HepG2 (cell line): Measurements from ENCODE around the gene PDE4D. TPM values are rescaled to one million over a fixed set of nuclear protein-coding genes. Genes with fewer than 3 reads are reported as not detected.

Experiments used
- ATAC-seq: fragments of 200-7000 bp; cut with Tn5 transposase; 3 replicates; pipeline ENCODE4 v1.9.1; 2020; ENCODE audit warnings: mild to moderate bottlenecking, moderate library complexity
- BruUV-seq: library from RNA; stranded (reverse); fragments of 400-500 nt; replicated peaks from 2 replicates; lab custom pipeline; 2021; lab: Mats Ljungman, UMichigan
- CTCF ChIA-PET: fragments of 300-600 bp; formaldehyde crosslinking; extraction: SDS; loops from one replicate; lab custom pipeline; 2021; ENCODE audit warnings: low total read pairs, inconsistent platforms, low intra/inter-chr PET ratio; lab: Yijun Ruan, JAX
- POLR2A ChIA-PET: fragments of 350-600 bp; sonication (Branson Sonifier 250); formaldehyde crosslinking; loops from one replicate; lab custom pipeline; 2020; ENCODE audit warnings: antibody characterized with exemption, inconsistent platforms; lab: Yijun Ruan, JAX
- DNase-seq: peaks from one replicate; pipeline ENCODE4 v3.0.0-alpha.2; 2015; ENCODE audit warnings: low spot score
- FAIRE-seq: peaks from 3 replicates; lab custom pipeline; 2011; peaks lifted over from hg19 to GRCh38; lab: Jason Lieb, UNC
- H2AFZ ChIP-seq: one replicate; pipeline ENCODE4 v1.6.1; 2011; ENCODE audit warnings: low read length, inconsistent platforms
- H3K27ac ChIP-seq: fragments of 300-600 bp; 3 replicates; pipeline ENCODE4 v1.8.0; 2011; ENCODE audit warnings: mixed run types, mild to moderate bottlenecking, mixed read lengths, low read length, inconsistent platforms; ENCODE audit not compliant: insufficient read depth; ENCODE audit errors: extremely low read length
- H3K27me3 ChIP-seq, 2 experiments: fragments of 200-600 bp in 1 of 2; 2 replicates in 1 of 2; 3 replicates in 1 of 2; pipeline versions ENCODE4 v1.6.0 to v1.8.0; 2011; ENCODE audit warnings: low read length in 2 of 2, mild to moderate bottlenecking in 2 of 2, moderate library complexity in 2 of 2, inconsistent platforms in 1 of 2; ENCODE audit not compliant: insufficient read depth in 2 of 2, control insufficient read depth in 1 of 2
- H3K36me3 ChIP-seq, 2 experiments: fragments of 200-600 bp in 1 of 2; replicated peaks in 1 of 2; 2 replicates in 1 of 2; 3 replicates in 1 of 2; pipeline versions ENCODE4 v1.5.1 to v1.8.0; 2011; ENCODE audit warnings: low read length in 2 of 2, inconsistent platforms in 1 of 2; ENCODE audit not compliant: insufficient read depth in 2 of 2, control insufficient read depth in 1 of 2
- H3K4me1 ChIP-seq: 2 replicates; pipeline ENCODE4 v1.5.1; 2012; ENCODE audit warnings: low read length, inconsistent platforms; ENCODE audit not compliant: insufficient read depth
- H3K4me2 ChIP-seq: 2 replicates; pipeline ENCODE4 v1.6.0; 2011; ENCODE audit warnings: low read depth, low read length, inconsistent platforms
- H3K4me3 ChIP-seq, 3 experiments: fragments of 200-600 bp in 1 of 3; sonication (generic), shearing (Covaris generic) in 1 of 3; replicated peaks in 1 of 3; 2 replicates each; pipeline ENCODE4 v1.5.1; 2011 to 2016; ENCODE audit warnings: low read length in 3 of 3, inconsistent platforms in 2 of 3, low read depth in 2 of 3, mild to moderate bottlenecking in 2 of 3, control low read depth in 1 of 3, mixed read lengths in 1 of 3; ENCODE audit not compliant: insufficient read depth in 1 of 3
- H3K79me2 ChIP-seq: one replicate; pipeline ENCODE4 v1.6.1; 2011; ENCODE audit warnings: low read length, inconsistent platforms; ENCODE audit not compliant: insufficient read depth
- H3K9ac ChIP-seq: 2 replicates; pipeline ENCODE4 v1.6.0; 2011; ENCODE audit warnings: mild to moderate bottlenecking, low read depth, low read length, inconsistent platforms; ENCODE audit not compliant: insufficient read depth
- H3K9me3 ChIP-seq: 2 replicates; pipeline ENCODE4 v1.5.1; 2012; ENCODE audit warnings: mild to moderate bottlenecking, low read length
- H4K20me1 ChIP-seq: 2 replicates; pipeline ENCODE4 v1.6.0; 2011; ENCODE audit warnings: inconsistent platforms, mild to moderate bottlenecking, low read length, moderate library complexity; ENCODE audit not compliant: insufficient read depth
- ELF4 ChIP-seq: sonication (generic); formaldehyde crosslinking; IDR thresholded peaks from 2 replicates; pipeline ENCODE4 v1.5.0; 2020; ENCODE audit warnings: missing genetic modification reagents, mild to moderate bottlenecking, moderate library complexity, borderline replicate concordance
- IKZF5 ChIP-seq: IDR thresholded peaks from 2 replicates; pipeline ENCODE4 v1.6.1; 2018; ENCODE audit warnings: missing genetic modification reagents, mild to moderate bottlenecking, missing compliant biosample characterization
- IRX3 ChIP-seq: sonication (generic); formaldehyde crosslinking; IDR thresholded peaks from 2 replicates; pipeline ENCODE4 v1.8.1; 2023; ENCODE audit warnings: mild to moderate bottlenecking, low read depth, missing genetic modification reagents, borderline replicate concordance
- MAFG ChIP-seq: sonication (generic); formaldehyde crosslinking; IDR thresholded peaks from 2 replicates; pipeline ENCODE4 v1.5.1; 2020; ENCODE audit warnings: mild to moderate bottlenecking, missing genetic modification reagents
- NCOR1 ChIP-seq: fragments of 200-600 bp; sonication (generic); IDR thresholded peaks from 2 replicates; pipeline ENCODE4 v1.7.0; 2017; ENCODE audit warnings: antibody characterized with exemption, low read length, borderline replicate concordance
- TCF12 ChIP-seq, 2 experiments: fragments of 450-650 bp in 1 of 2; sonication (generic) in 1 of 2; formaldehyde crosslinking in 1 of 2; IDR thresholded peaks; 2 replicates each; pipeline versions ENCODE4 v1.6.1 to v1.8.0; 2017 to 2022; ENCODE audit warnings: antibody characterized with exemption in 1 of 2, mild to moderate bottlenecking in 1 of 2, missing genetic modification reagents in 1 of 2, moderate library complexity in 1 of 2
- ZGPAT ChIP-seq: IDR thresholded peaks from 2 replicates; pipeline ENCODE4 v1.6.1; 2016; ENCODE audit warnings: mild to moderate bottlenecking
- ZKSCAN5 ChIP-seq: sonication (generic); formaldehyde crosslinking; IDR thresholded peaks from 2 replicates; pipeline ENCODE4 v1.5.1; 2020; ENCODE audit warnings: mild to moderate bottlenecking, missing genetic modification reagents
- WGBS: methylation state at CpG from one replicate; pipeline ENCODE4 v1.1.6; 2017; ENCODE audit warnings: low lambda C conversion rate; 5-methylcytosine and 5-hydroxymethylcytosine counted together
- in situ Hi-C: cut with HindIII; loops from 2 replicates; pipeline ENCODE4 v1.10.0; 2017; ENCODE audit warnings: low pct_unique_long_range_greater_than_20kb; ENCODE audit not compliant: extremely low pct_ligation_motif_present
- intact Hi-C: fragments of 100-400 bp; cut with micrococcal nuclease; formaldehyde crosslinking; loops from one replicate; pipeline ENCODE4 v1.10.0; 2022; ENCODE audit not compliant: unreplicated experiment
- polyA plus RNA-seq, 8 experiments: library from polyadenylated mRNA; depleted of rRNA in 3 of 8; stranded (reverse) in 7 of 8; unstranded in 1 of 8; fragments of >200 nt; fragmentation: Illumina TruSeq in 4 of 8; extraction: Trizol in 4 of 8; gene quantifications; 2 replicates each; pipeline versions ENCODE4 v1.2.1 to v1.2.3, GENCODE V29; 2011 to 2016; ENCODE audit warnings: low read depth in 4 of 8, missing spikeins in 1 of 8, mixed read lengths in 1 of 8; ENCODE audit not compliant: insufficient read depth in 1 of 8
- total RNA-seq, 5 experiments: library from RNA; depleted of rRNA; stranded (reverse); fragments of >200 nt; fragmentation: Illumina TruSeq; extraction: Trizol; gene quantifications; 2 replicates each; pipeline ENCODE4 v1.2.3, GENCODE V29; 2016; ENCODE audit warnings: low read depth in 1 of 5

Gene PDE4D
- total and polyA plus RNA-seq, 2 of the 13 experiments (the other 11 are each of a cell fraction or from before 2014, with no cell fraction given) = 7.0 to 12.2 TPM

GRCh38 chr5:59140133-59140532, 753.4 kb downstream of the PDE4D start:
- Histone ChIP-seq H3K79me2 (no peaks in the 10 kb centered on the region), H3K4me2 (no peak overlapping the region), H3K4me3 (no peak overlapping the region), H3K9me3 (no peaks in the 10 kb centered on the region), H3K36me3 (no peaks in the 10 kb centered on the region), H4K20me1 (no peaks in the 10 kb centered on the region), H3K9ac (no peak overlapping the region), H2AFZ (no peak overlapping the region), H3K4me1 (no peaks in the 10 kb centered on the region), H3K27me3 (no peaks in the 10 kb centered on the region; a peak in 1 of 5 replicates), H3K27ac (no peak overlapping the region)
- in situ Hi-C loops (no loop called here), intact Hi-C loops (no loop called here)
- DNase-seq = no peak
- no TSS peak for BruUV-seq
- no peak for ATAC-seq
- FAIRE-seq = no peak
- WGBS = 43% methylated on average over 2 of the region's 2 CpGs
- ChIA-PET POLR2A (no interaction called here), CTCF (no interaction called here)
- no peak for TF ChIP-seq ZKSCAN5 (CRISPR knock-in tag)
- no peak for TF ChIP-seq ELF4 (CRISPR knock-in tag)
- no peak for TF ChIP-seq MAFG
- TF ChIP-seq NCOR1 = no peak
- no peak for TF ChIP-seq TCF12 (IDR thresholded peaks at IDR 0.05)
- TF ChIP-seq TCF12 (CRISPR knock-in tag; IDR thresholded peaks at IDR 0.05) = no peak
- no peak for TF ChIP-seq IRX3 (CRISPR knock-in tag)
- no peak for TF ChIP-seq IKZF5 (CRISPR knock-in tag)
- no peak for TF ChIP-seq ZGPAT (CRISPR knock-in tag)
- TF ChIP-seq, all 625 proteins: peak for 0
